NCI-H2107 treated with DMSO at 0.1 percent for 48 hours (cell line): ENCODE measurements around the gene ZNF286A.
"Not testable (repeated sequence)": the region's sequence is repeated elsewhere in the genome, so short reads cannot be mapped to it uniquely, and the experiment has no call there.

Source experiments
- DNase-seq: peaks from one replicate; lab custom pipeline; 2025; ENCODE audit not compliant: unreplicated experiment; lab: John Stamatoyannopoulos, UW

The ZNF286A gene

GRCh38 chr17:15768865-15769533, 69.4 kb downstream of the ZNF286A start:
- not testable (repeated sequence) for DNase-seq
